ENCODE data around the gene ADSS2. TPM values are rescaled to one million over a fixed set of nuclear protein-coding genes. Genes with fewer than 3 reads are reported as not detected.
"Not testable (repeated sequence)": the region's sequence is repeated elsewhere in the genome, so short reads cannot be mapped to it uniquely, and the experiment has no call there.

ADSS2 gene
- total and polyA plus RNA-seq, 4 donors: 38.9 to 58.2 (median 52.5) TPM

DNA sequence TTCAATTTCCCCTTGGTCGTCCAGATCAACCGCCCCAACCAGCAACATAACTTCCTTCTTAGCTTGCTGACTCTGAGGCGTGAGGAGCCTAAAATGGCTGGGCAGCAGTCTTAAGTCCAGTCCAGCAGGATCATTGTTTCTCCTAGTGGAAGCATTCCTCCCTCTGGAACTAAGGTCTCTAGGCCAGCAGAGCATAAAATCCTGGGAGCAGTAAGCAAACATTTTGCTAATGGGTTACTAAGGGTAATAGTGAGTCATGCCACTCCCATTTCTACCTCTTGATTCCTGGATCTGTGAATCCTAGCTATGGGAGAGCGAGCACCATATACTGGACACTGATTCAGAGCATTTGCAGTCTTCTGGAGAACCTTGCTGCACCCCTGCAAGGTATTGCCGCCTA is 59.9 kb downstream of the ADSS2 start:
- Histone ChIP-seq H3K36me3 (ENCODE audit: control insufficient read depth, insufficient read depth, low read length) (peaks cover 7% of the 10 kb centered on the region), H3K9me3 (ENCODE audit: control insufficient read depth, insufficient read depth, low read length) (no peaks in the 10 kb centered on the region), H3K4me1 (ENCODE audit: control insufficient read depth, insufficient read depth, low read length) (no peaks in the 10 kb centered on the region), H3K27ac (ENCODE audit: low read depth, low read length) (no peak overlapping the region), H3K4me3 (ENCODE audit: low read depth, low read length) (no peak overlapping the region), H3K27me3 (ENCODE audit: control insufficient read depth, insufficient read depth, low read length) (no peaks in the 10 kb centered on the region)
- no peak for DNase-seq (ENCODE audit: low read depth in 4 of 6, low spot score in 6 of 6)
- WGBS (ENCODE audit: insufficient coverage): 100% methylated on average over 2 of the region's 5 CpGs

DNA sequence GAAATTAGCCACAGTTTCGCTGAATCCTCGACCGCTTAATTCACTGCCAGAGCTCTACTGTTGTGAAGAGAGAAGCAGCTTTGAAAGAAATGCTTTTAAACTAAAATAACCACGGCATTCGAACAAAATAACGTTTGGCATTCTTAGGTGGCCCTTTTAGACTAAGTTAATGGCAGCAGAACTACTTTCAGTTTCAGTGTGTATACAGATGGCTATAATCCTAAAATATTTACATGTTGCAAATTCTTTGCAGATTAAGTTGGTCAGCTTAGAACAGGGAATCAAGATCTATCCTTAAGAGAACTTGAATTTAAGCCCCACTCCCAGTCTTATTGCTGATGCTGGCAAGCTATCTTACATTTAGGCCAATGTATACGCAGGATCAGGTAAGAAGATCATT is 62.7 kb downstream of the ADSS2 start:
- H3K27ac ChIP-seq (ENCODE audit: low read depth, low read length): no peak overlapping the region
- no peaks in the 10 kb centered on the region for H3K4me1 ChIP-seq (ENCODE audit: control insufficient read depth, insufficient read depth, low read length)
- DNase-seq (ENCODE audit: low read depth in 4 of 6, low spot score in 6 of 6): peak in 1 of 6 donors; percentile 4
- no peaks in the 10 kb centered on the region for H3K27me3 ChIP-seq (ENCODE audit: control insufficient read depth, insufficient read depth, low read length)
- no peaks in the 10 kb centered on the region for H3K9me3 ChIP-seq (ENCODE audit: control insufficient read depth, insufficient read depth, low read length)
- WGBS (ENCODE audit: insufficient coverage): 55% methylated on average over 4 of the region's 7 CpGs
- H3K4me3 ChIP-seq (ENCODE audit: low read depth, low read length): no peak overlapping the region
- no peaks in the 10 kb centered on the region for H3K36me3 ChIP-seq (ENCODE audit: control insufficient read depth, insufficient read depth, low read length)

DNA sequence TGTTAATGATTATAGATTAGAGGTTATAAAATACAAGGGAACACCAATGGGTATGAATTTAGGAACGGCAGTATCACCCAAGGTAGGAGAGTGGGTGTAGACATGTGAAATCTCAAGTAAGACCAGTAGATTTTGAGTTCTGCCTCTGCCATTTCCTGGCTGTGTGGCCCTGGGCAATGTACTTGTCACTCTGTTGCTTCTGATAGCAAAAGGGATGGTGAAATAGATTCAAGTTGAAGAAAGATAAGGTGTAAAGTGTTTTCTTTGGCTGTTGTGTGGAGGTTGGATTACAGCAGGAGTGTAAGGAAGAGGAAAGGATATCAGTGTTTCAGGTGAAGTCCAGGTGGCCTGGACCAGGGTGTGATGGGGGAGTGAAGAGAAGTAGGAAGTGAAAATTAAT is 64.3 kb downstream of the ADSS2 start:
- no peak for DNase-seq (ENCODE audit: low read depth in 4 of 6, low spot score in 6 of 6)
- 100% methylated on average over 1 of the region's 1 CpG for WGBS (ENCODE audit: insufficient coverage)
- Histone ChIP-seq H3K27me3 (ENCODE audit: control insufficient read depth, insufficient read depth, low read length) (no peaks in the 10 kb centered on the region), H3K4me1 (ENCODE audit: control insufficient read depth, insufficient read depth, low read length) (no peaks in the 10 kb centered on the region), H3K4me3 (ENCODE audit: low read depth, low read length) (no peak overlapping the region), H3K36me3 (ENCODE audit: control insufficient read depth, insufficient read depth, low read length) (no peaks in the 10 kb centered on the region), H3K9me3 (ENCODE audit: control insufficient read depth, insufficient read depth, low read length) (no peaks in the 10 kb centered on the region), H3K27ac (ENCODE audit: low read depth, low read length) (no peak overlapping the region)

DNA sequence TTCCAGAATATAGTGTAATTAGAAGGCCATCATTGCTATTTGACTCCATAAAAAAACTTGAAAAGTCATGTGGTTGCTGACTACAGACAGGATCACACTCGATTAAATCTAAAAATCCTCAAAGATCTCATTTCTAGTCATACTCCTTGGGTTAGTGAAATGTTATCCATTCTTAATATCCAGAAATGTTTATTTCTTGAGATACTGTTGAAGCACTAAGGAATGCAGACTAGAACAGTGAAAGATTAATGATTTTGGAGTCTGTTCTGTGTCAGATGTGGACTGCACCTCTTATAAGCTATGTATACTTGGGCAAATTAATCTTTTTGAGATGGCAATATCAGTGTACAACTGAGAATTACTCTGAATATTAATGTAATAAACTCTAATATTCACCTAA is 65.1 kb downstream of the ADSS2 start:
- DNase-seq (ENCODE audit: low read depth in 4 of 6, low spot score in 6 of 6): no peak
- H3K4me1 ChIP-seq (ENCODE audit: control insufficient read depth, insufficient read depth, low read length): no peaks in the 10 kb centered on the region
- WGBS (ENCODE audit: insufficient coverage): no CpG with 5 or more reads among the region's 1 CpG
- no peak overlapping the region for H3K4me3 ChIP-seq (ENCODE audit: low read depth, low read length)
- no peaks in the 10 kb centered on the region for H3K36me3 ChIP-seq (ENCODE audit: control insufficient read depth, insufficient read depth, low read length)
- no peaks in the 10 kb centered on the region for H3K9me3 ChIP-seq (ENCODE audit: control insufficient read depth, insufficient read depth, low read length)
- no peak overlapping the region for H3K27ac ChIP-seq (ENCODE audit: low read depth, low read length)
- no peaks in the 10 kb centered on the region for H3K27me3 ChIP-seq (ENCODE audit: control insufficient read depth, insufficient read depth, low read length)

DNA sequence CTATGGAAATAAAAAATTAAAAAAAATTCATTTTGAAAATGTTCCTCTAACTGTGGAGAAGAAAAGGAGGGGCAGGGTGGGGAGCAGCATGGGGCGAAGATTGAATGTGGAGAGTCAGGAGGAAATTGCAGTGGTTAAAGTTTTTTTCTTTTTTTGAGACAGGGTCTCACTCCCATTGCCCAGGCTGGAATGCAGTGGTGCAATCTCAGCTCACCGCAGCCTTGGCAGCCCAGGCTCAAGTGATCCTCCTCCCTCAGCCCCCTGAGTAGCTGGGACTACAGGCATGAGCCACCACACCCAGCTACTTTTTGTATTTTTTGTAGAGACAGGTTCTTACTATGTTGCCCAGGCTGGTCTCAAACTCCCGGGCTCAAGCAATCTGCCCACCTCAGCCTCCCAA is 67.6 kb downstream of the ADSS2 start:
- Histone ChIP-seq H3K4me1 (ENCODE audit: control insufficient read depth, insufficient read depth, low read length) (no peaks in the 10 kb centered on the region), H3K27me3 (ENCODE audit: control insufficient read depth, insufficient read depth, low read length) (no peaks in the 10 kb centered on the region), H3K27ac (ENCODE audit: low read depth, low read length) (no peak overlapping the region), H3K36me3 (ENCODE audit: control insufficient read depth, insufficient read depth, low read length) (no peaks in the 10 kb centered on the region), H3K4me3 (ENCODE audit: low read depth, low read length) (no peak overlapping the region), H3K9me3 (ENCODE audit: control insufficient read depth, insufficient read depth, low read length) (no peaks in the 10 kb centered on the region)
- DNase-seq (ENCODE audit: low read depth in 4 of 6, low spot score in 6 of 6): no peak
- WGBS (ENCODE audit: insufficient coverage): no CpG with 5 or more reads among the region's 3 CpGs

DNA sequence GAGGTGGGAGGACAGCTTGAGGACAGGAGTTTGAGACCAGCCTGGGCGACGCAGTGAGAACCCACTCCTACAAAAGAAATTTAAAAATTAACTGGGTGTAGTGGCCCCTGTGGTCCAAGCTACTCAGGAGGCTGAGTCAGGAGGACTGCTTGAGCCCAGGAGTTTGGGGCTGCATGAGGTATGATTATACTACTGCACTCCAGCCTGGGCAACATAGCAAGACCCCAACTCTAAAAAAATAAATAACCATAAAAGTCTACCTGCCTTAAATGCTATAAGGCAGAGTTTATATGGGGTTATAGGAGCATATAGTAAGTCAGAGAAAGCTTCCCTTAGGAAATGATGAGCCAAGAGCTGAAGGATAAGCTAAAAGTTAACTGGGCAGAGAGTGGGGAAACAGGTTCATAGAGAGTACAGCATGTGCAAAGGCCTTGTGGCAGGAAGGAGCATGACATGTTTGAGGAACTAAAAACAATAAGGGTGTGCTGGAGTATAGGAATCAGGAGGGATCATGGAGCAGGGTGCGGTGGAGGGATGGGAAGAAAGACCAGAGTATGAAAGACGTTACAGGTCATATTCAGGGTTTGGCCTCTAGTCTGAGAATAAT is 68.3 kb downstream of the ADSS2 start:
- H3K4me3 ChIP-seq (ENCODE audit: low read depth, low read length): no peak overlapping the region
- no peak for DNase-seq (ENCODE audit: low read depth in 4 of 6, low spot score in 6 of 6)
- no peaks in the 10 kb centered on the region for H3K9me3 ChIP-seq (ENCODE audit: control insufficient read depth, insufficient read depth, low read length)
- WGBS (ENCODE audit: insufficient coverage): 100% methylated on average over 2 of the region's 4 CpGs
- H3K27ac ChIP-seq (ENCODE audit: low read depth, low read length): no peak overlapping the region
- H3K36me3 ChIP-seq (ENCODE audit: control insufficient read depth, insufficient read depth, low read length): no peaks in the 10 kb centered on the region
- no peaks in the 10 kb centered on the region for H3K4me1 ChIP-seq (ENCODE audit: control insufficient read depth, insufficient read depth, low read length)
- no peaks in the 10 kb centered on the region for H3K27me3 ChIP-seq (ENCODE audit: control insufficient read depth, insufficient read depth, low read length)

DNA sequence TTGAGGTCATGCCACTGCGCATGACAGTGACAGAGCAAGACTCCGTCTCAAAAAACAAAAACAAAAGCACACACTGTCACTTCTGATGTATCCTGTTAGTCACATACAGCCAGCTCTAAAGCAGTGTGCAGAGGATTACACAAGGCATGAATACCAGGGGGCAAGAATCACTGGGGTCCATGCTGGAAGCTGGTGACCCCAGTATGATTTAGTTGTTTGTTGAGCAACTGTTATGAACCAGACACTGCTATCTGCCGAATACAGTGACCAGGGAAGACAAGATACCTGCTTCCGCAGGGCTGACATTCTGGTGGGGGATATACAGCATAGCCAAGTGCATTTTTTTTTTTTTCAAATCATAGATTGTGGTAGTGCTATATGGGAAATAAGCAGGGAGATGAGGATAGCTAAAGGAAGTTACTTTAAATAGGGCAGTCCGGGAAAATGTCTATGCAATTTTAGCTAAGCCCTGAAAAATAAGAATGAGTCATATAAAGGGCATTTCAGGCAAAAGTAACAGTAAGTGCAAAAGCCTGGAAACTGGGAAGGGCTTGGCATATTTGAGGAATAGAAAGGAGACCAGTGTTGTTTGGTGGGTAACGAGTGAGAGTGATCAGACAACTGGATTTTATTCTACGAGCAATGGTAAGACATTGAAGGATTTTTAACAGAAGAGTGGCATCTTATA is 69.7 kb downstream of the ADSS2 start:
- no peak for DNase-seq (ENCODE audit: low read depth in 4 of 6, low spot score in 6 of 6)
- WGBS (ENCODE audit: insufficient coverage): 90% methylated on average over 6 of the region's 7 CpGs
- Histone ChIP-seq H3K27ac (ENCODE audit: low read depth, low read length) (no peak overlapping the region), H3K4me1 (ENCODE audit: control insufficient read depth, insufficient read depth, low read length) (peaks cover 3% of the 10 kb centered on the region), H3K27me3 (ENCODE audit: control insufficient read depth, insufficient read depth, low read length) (no peaks in the 10 kb centered on the region), H3K36me3 (ENCODE audit: control insufficient read depth, insufficient read depth, low read length) (no peaks in the 10 kb centered on the region), H3K9me3 (ENCODE audit: control insufficient read depth, insufficient read depth, low read length) (no peaks in the 10 kb centered on the region), H3K4me3 (ENCODE audit: low read depth, low read length) (no peak overlapping the region)

DNA sequence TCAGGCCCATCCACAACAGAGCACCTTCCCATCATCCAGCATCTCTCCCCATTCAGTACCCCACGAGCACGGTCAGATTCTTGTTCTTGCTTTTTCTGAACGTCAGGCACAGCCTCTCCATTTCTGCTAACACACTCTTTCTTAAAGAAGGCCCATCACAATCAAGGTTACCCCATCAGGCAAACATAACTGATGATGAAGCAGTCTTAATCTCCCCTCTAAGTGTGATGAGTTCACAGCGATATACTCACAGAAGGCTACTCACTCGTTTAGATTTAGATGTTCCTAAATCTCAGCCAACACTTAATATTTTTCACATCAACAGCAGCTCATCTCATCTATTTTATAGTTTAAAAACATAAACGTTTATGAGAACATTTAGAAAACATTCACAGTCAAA is 75.6 kb downstream of the ADSS2 start:
- no peak for DNase-seq (ENCODE audit: low read depth in 4 of 6, low spot score in 6 of 6)
- WGBS (ENCODE audit: insufficient coverage): 94% methylated on average over 3 of the region's 6 CpGs
- H3K27ac ChIP-seq (ENCODE audit: low read depth, low read length): no peak overlapping the region

DNA sequence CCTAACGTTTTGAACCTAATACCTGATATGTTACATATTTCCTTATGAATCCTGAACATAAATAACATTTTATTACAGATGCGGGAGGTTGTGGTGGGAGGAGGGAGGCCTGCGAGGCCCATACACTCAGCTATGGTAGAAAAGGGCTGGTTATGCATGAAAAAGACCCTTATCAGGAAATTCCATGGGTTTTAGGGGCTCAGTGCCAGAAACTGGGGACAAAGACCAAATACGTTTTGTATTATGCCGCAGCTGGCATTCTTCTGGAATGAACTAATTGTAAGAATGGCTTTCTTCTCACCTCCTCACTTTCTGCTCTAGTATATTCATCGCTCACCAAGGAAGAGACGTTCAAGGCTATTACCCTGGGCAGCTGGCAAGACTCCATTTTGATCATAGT is 76.7 kb downstream of the ADSS2 start:
- no peaks in the 10 kb centered on the region for H3K9me3 ChIP-seq (ENCODE audit: control insufficient read depth, insufficient read depth, low read length)
- no peak overlapping the region for H3K27ac ChIP-seq (ENCODE audit: low read depth, low read length)
- H3K36me3 ChIP-seq (ENCODE audit: control insufficient read depth, insufficient read depth, low read length): no peaks in the 10 kb centered on the region
- 100% methylated on average over 2 of the region's 7 CpGs for WGBS (ENCODE audit: insufficient coverage)
- H3K4me1 ChIP-seq (ENCODE audit: control insufficient read depth, insufficient read depth, low read length): peaks cover 3% of the 10 kb centered on the region
- H3K27me3 ChIP-seq (ENCODE audit: control insufficient read depth, insufficient read depth, low read length): no peaks in the 10 kb centered on the region
- no peak for DNase-seq (ENCODE audit: low read depth in 4 of 6, low spot score in 6 of 6)
- H3K4me3 ChIP-seq (ENCODE audit: low read depth, low read length): no peak overlapping the region

More for the DNA sequence above, 75.6 kb downstream of the ADSS2 start:
- no peaks in the 10 kb centered on the region for H3K27me3 ChIP-seq (ENCODE audit: control insufficient read depth, insufficient read depth, low read length)
- H3K36me3 ChIP-seq (ENCODE audit: control insufficient read depth, insufficient read depth, low read length): no peaks in the 10 kb centered on the region
- peaks cover 3% of the 10 kb centered on the region for H3K4me1 ChIP-seq (ENCODE audit: control insufficient read depth, insufficient read depth, low read length)
- no peaks in the 10 kb centered on the region for H3K9me3 ChIP-seq (ENCODE audit: control insufficient read depth, insufficient read depth, low read length)
- H3K4me3 ChIP-seq (ENCODE audit: low read depth, low read length): no peak overlapping the region

DNA sequence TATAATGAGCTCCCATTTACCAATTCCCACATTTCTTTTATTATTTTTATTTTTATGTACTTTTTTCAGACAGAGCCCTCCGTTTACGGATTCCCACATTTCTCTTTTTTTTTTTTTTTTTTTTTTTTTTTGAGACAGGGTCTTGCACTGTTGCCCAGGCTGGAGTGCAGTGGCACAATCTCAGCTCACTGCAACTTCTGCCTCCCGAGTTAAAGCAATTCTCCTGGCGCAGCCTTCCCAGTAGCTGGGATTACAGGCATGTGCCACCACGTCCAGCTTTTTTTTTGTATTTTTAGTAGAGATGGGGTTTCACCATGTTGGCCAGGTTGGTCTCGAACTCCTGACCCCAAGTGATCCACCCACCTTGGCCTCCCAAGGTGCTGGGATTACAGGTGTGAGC is 77.2 kb downstream of the ADSS2 start:
- H3K27ac ChIP-seq (ENCODE audit: low read depth, low read length); H3K36me3 ChIP-seq (ENCODE audit: control insufficient read depth, insufficient read depth, low read length); H3K9me3 ChIP-seq (ENCODE audit: control insufficient read depth, insufficient read depth, low read length); H3K27me3 ChIP-seq (ENCODE audit: control insufficient read depth, insufficient read depth, low read length); H3K4me1 ChIP-seq (ENCODE audit: control insufficient read depth, insufficient read depth, low read length); DNase-seq (ENCODE audit: low read depth in 4 of 6, low spot score in 6 of 6); H3K4me3 ChIP-seq (ENCODE audit: low read depth, low read length): not testable (repeated sequence)
- WGBS (ENCODE audit: insufficient coverage): 100% methylated on average over 2 of the region's 6 CpGs

Data from spinal cord (tissue), 10 donors.